ENCODE data around the gene CDKN2C.

- TF ChIP-seq CTCF (IDR thresholded peaks at IDR 0.05): no peak
- TF ChIP-seq POLR2A (IDR thresholded peaks at IDR 0.05): no peak
- TF ChIP-seq POLR2AphosphoS5 (IDR thresholded peaks at IDR 0.05): no peak
Observed at GRCh38 chr1:50923564-50923963, 46.5 kb upstream of the CDKN2C start.

Data from stomach (tissue), 4 donors.